ENCODE results near the gene MICB. TPM values are rescaled to one million over a fixed set of nuclear protein-coding genes. Genes with fewer than 3 reads are reported as not detected.

MICB gene
- total RNA-seq, 1 donor from 2014 or later = 17.6 TPM

- no peak overlapping the region for H3K27ac Mint-ChIP-seq
- H3K4me1 Mint-ChIP-seq = peaks cover 34% of the 10 kb centered on the region
- H3K4me3 Mint-ChIP-seq = no peak overlapping the region
- intact Hi-C loops (cut with micrococcal nuclease) = loop anchor here (5.0 kb wide), 2 partner anchors 37 to 303 kb away; partner anchors contain the start of genes CCHCR1, MICB and TCF19
- DNase-seq (no peak), ATAC-seq (ENCODE audit: low read depth) (no peak)
- no peaks in the 10 kb centered on the region for H3K9me3 Mint-ChIP-seq
- ChIA-PET CTCF (interaction anchor here (1.2 kb wide), 1 partner anchor 62 kb away, joined by 4 read pairs; no protein-coding TSS in a partner anchor), POLR2A (no interaction called here)
- no peaks in the 10 kb centered on the region for H3K27me3 Mint-ChIP-seq
- peaks cover 26% of the 10 kb centered on the region for H3K36me3 Mint-ChIP-seq (ENCODE audit: low read depth)
- TF ChIP-seq CTCF (IDR thresholded peaks at IDR 0.05) = no peak
Measured at GRCh38 chr6:31460361-31461025, 37.5 kb upstream of the MICB start.

GRCh38 chr6:31462026-31462963 is 35.6 kb upstream of the MICB start:
- Mint-ChIP-seq H3K36me3 (ENCODE audit: low read depth) (peaks cover 43% of the 10 kb centered on the region), H3K27ac (peak overlapping the region; percentile 98), H3K4me3 (peak overlapping the region; percentile 100), H3K27me3 (no peaks in the 10 kb centered on the region), H3K9me3 (no peaks in the 10 kb centered on the region), H3K4me1 (peaks cover 52% of the 10 kb centered on the region)
- DNase-seq (no peak), ATAC-seq (ENCODE audit: low read depth) (no peak)
- POLR2A ChIA-PET = interaction anchor here (0.5 to 2.1 kb wide), 24 partner anchors 9 to 1203 kb away, joined by 3 to 15 read pairs (median 4); partner anchors contain the start of genes BAG6, DDX39B, DXO and FKBPL
- intact Hi-C loops (cut with micrococcal nuclease) = loop anchor here (5.0 kb wide), 2 partner anchors 35 to 305 kb away; partner anchors contain the start of genes CCHCR1, MICB and TCF19
- no peak for TF ChIP-seq CTCF (IDR thresholded peaks at IDR 0.05)
- CTCF ChIA-PET = interaction anchor here (0.8 to 1.2 kb wide), 3 partner anchors 20 to 96 kb away, joined by 3 to 4 read pairs (median 3); no protein-coding TSS in a partner anchor

GRCh38 chr6:31462964-31463870 is 34.7 kb upstream of the MICB start:
- CTCF ChIA-PET = interaction anchor here (0.8 to 1.2 kb wide), 3 partner anchors 21 to 97 kb away, joined by 3 to 4 read pairs (median 3); no protein-coding TSS in a partner anchor
- peak overlapping the region; percentile 98 for H3K27ac Mint-ChIP-seq
- peaks cover 61% of the 10 kb centered on the region for H3K4me1 Mint-ChIP-seq
- H3K9me3 Mint-ChIP-seq = no peaks in the 10 kb centered on the region
- H3K36me3 Mint-ChIP-seq (ENCODE audit: low read depth) = peaks cover 52% of the 10 kb centered on the region
- DNase-seq (peak; percentile 79), ATAC-seq (ENCODE audit: low read depth) (peak; percentile 96)
- intact Hi-C loops (cut with micrococcal nuclease) = loop anchor here (5.0 kb wide), 2 partner anchors 34 to 306 kb away; partner anchors contain the start of genes CCHCR1, MICB and TCF19
- H3K27me3 Mint-ChIP-seq = no peaks in the 10 kb centered on the region
- H3K4me3 Mint-ChIP-seq = peak overlapping the region; percentile 100
- no peak for TF ChIP-seq CTCF (IDR thresholded peaks at IDR 0.05)
- POLR2A ChIA-PET = interaction anchor here (0.6 to 2.1 kb wide), 23 partner anchors 8 to 1204 kb away, joined by 3 to 15 read pairs (median 3); partner anchors contain the start of genes BAG6, DDX39B, DXO and FKBPL

- TF ChIP-seq CTCF (IDR thresholded peaks at IDR 0.05) = no peak
- ChIA-PET POLR2A (interaction anchor here (0.6 kb wide), 2 partner anchors 30 to 34 kb away, joined by 3 to 11 read pairs; no protein-coding TSS in a partner anchor), CTCF (no interaction called here)
- Mint-ChIP-seq H3K4me1 (peaks cover 74% of the 10 kb centered on the region), H3K36me3 (ENCODE audit: low read depth) (peaks cover 62% of the 10 kb centered on the region), H3K27ac (peak overlapping the region; percentile 98), H3K27me3 (no peaks in the 10 kb centered on the region), H3K9me3 (no peaks in the 10 kb centered on the region), H3K4me3 (peak overlapping the region; percentile 100)
- DNase-seq (no peak), ATAC-seq (ENCODE audit: low read depth) (no peak)
- intact Hi-C loops (cut with micrococcal nuclease) = loop anchor here (5.0 kb wide), 2 partner anchors 33 to 307 kb away; partner anchors contain the start of genes CCHCR1, MICB and TCF19
Measured at GRCh38 chr6:31464252-31465184, 33.4 kb upstream of the MICB start.

Data from activated B cell treated with CpG ODN at 0.5 μM for 24 hours (primary cell).